GM23338 (cell line): Measurements from ENCODE around the gene IGF1. TPM values are rescaled to one million over a fixed set of nuclear protein-coding genes. Genes with fewer than 3 reads are reported as not detected.

Experiments used
- ATAC-seq: fragments of 200-7000 bp; cut with Tn5 transposase; 3 replicates; pipeline ENCODE4 v1.9.1; 2020
- DNase-seq: peaks from one replicate; pipeline ENCODE4 v3.0.0-alpha.2; 2015; ENCODE audit warnings: low spot score
- H2AFZ ChIP-seq: fragments of 200-600 bp; sonication (generic); 2 replicates; pipeline ENCODE4 v1.8.0; 2016; ENCODE audit warnings: antibody characterized with exemption, mild to moderate bottlenecking, moderate library complexity
- H3F3A ChIP-seq: fragments of 200-600 bp; sonication (generic); replicated peaks from 2 replicates; pipeline ENCODE4 v1.8.0; 2017; ENCODE audit warnings: antibody characterized with exemption, mixed run types, low read depth
- H3K27ac ChIP-seq: fragments of 200-600 bp; sonication (generic); 2 replicates; pipeline ENCODE4 v1.6.1; 2016; ENCODE audit warnings: low read depth
- H3K27me3 ChIP-seq: fragments of 200-600 bp; sonication (generic); 2 replicates; pipeline ENCODE4 v1.8.0; 2016; ENCODE audit warnings: mild to moderate bottlenecking, mixed run types, moderate library complexity; ENCODE audit not compliant: insufficient read depth
- H3K36me3 ChIP-seq: fragments of 200-600 bp; sonication (generic); 2 replicates; pipeline ENCODE4 v1.8.0; 2016; ENCODE audit warnings: mild to moderate bottlenecking; ENCODE audit not compliant: insufficient read depth
- H3K4me1 ChIP-seq: fragments of 200-600 bp; sonication (generic); 2 replicates; pipeline ENCODE4 v1.8.0; 2016; ENCODE audit warnings: mild to moderate bottlenecking, moderate library complexity; ENCODE audit not compliant: insufficient read depth
- H3K4me2 ChIP-seq: fragments of 200-600 bp; sonication (generic); 2 replicates; pipeline ENCODE4 v1.7.1; 2017; ENCODE audit warnings: mixed run types
- H3K4me3 ChIP-seq: fragments of 200-600 bp; sonication (generic); 2 replicates; pipeline ENCODE4 v1.6.1; 2016; ENCODE audit warnings: mixed run types
- H3K79me2 ChIP-seq: fragments of 200-600 bp; sonication (generic); replicated peaks from 2 replicates; pipeline ENCODE4 v1.8.0; 2017; ENCODE audit warnings: mild to moderate bottlenecking; ENCODE audit not compliant: insufficient read depth
- H3K9me2 ChIP-seq: fragments of 200-600 bp; sonication (generic); 2 replicates; pipeline ENCODE4 v1.8.0; 2017; ENCODE audit not compliant: insufficient read depth
- H4K20me1 ChIP-seq: fragments of 200-600 bp; sonication (generic); replicated peaks from 2 replicates; pipeline ENCODE4 v1.8.0; 2017; ENCODE audit warnings: mild to moderate bottlenecking; ENCODE audit not compliant: insufficient read depth
- H3K27ac Mint-ChIP-seq: 2 replicates; pipeline ENCODE4 v1.8.0; 2020; ENCODE audit warnings: inconsistent platforms, mild to moderate bottlenecking, moderate library complexity, mixed read lengths
- H3K27me3 Mint-ChIP-seq: 3 replicates; pipeline ENCODE4 v1.8.0; 2022; ENCODE audit warnings: low read depth, mild to moderate bottlenecking, moderate library complexity, mixed read lengths, inconsistent platforms; ENCODE audit not compliant: insufficient read depth, poor library complexity
- H3K36me3 Mint-ChIP-seq: 3 replicates; pipeline ENCODE4 v1.8.0; 2021; ENCODE audit warnings: low read depth, mild to moderate bottlenecking, inconsistent platforms, moderate library complexity, mixed read lengths
- H3K4me1 Mint-ChIP-seq: 3 replicates; pipeline ENCODE4 v1.8.0; 2020; ENCODE audit warnings: mild to moderate bottlenecking, inconsistent platforms, mixed read lengths
- H3K4me3 Mint-ChIP-seq: 3 replicates; pipeline ENCODE4 v1.8.0; 2021; ENCODE audit warnings: moderate library complexity, mild to moderate bottlenecking, inconsistent platforms, mixed read lengths
- H3K9me3 Mint-ChIP-seq: 3 replicates; pipeline ENCODE4 v1.8.0; 2020; ENCODE audit warnings: moderate library complexity, mild to moderate bottlenecking, inconsistent platforms, mixed read lengths
- CREB1 ChIP-seq: fragments of 250-450 bp; sonication (Bioruptor Pico); IDR thresholded peaks from 2 replicates; pipeline ENCODE4 v1.5.0; 2020; ENCODE audit warnings: low read depth, mild to moderate bottlenecking, moderate library complexity
- CTCF ChIP-seq, 2 experiments: fragments of 200-600 bp in 1 of 2; sonication (generic) in 1 of 2; conservative IDR thresholded peaks; 2 replicates each; pipeline versions ENCODE4 v1.5.1 to v1.6.1; 2016 to 2017; ENCODE audit warnings: antibody characterized with exemption in 2 of 2, low read depth in 2 of 2, mild to moderate bottlenecking in 2 of 2, moderate library complexity in 1 of 2
- EZH2 ChIP-seq: fragments of 200-600 bp; sonication (generic); IDR thresholded peaks from one replicate; pipeline ENCODE4 v1.8.0; 2017; ENCODE audit warnings: antibody characterized with exemption, mild to moderate bottlenecking, low read depth; ENCODE audit not compliant: unreplicated experiment
- EZH2phosphoT487 ChIP-seq: fragments of 200-600 bp; sonication (generic); IDR thresholded peaks from one replicate; pipeline ENCODE4 v1.8.1; 2018; ENCODE audit warnings: antibody characterized with exemption; ENCODE audit not compliant: unreplicated experiment
- JUNB ChIP-seq: IDR thresholded peaks from one replicate; pipeline ENCODE4 v1.6.1; 2016; ENCODE audit warnings: antibody characterized with exemption; ENCODE audit not compliant: unreplicated experiment
- NANOG ChIP-seq: IDR thresholded peaks from 2 replicates; pipeline ENCODE4 v1.6.1; 2016; ENCODE audit warnings: antibody characterized with exemption, borderline replicate concordance
- POLR2AphosphoS5 ChIP-seq: IDR thresholded peaks from 2 replicates; pipeline ENCODE4 v1.6.1; 2016; ENCODE audit warnings: antibody characterized with exemption, low read depth
- STAT1 ChIP-seq: IDR thresholded peaks from one replicate; pipeline ENCODE4 v1.6.1; 2016; ENCODE audit warnings: antibody characterized with exemption; ENCODE audit not compliant: unreplicated experiment
- ZNF331 ChIP-seq: fragments of 250-450 bp; sonication (Bioruptor Pico); IDR thresholded peaks from 2 replicates; pipeline ENCODE4 v1.5.0; 2020; ENCODE audit warnings: low read depth, mild to moderate bottlenecking, moderate library complexity
- ZNF462 ChIP-seq: fragments of 250-450 bp; sonication (Bioruptor Pico); IDR thresholded peaks from 2 replicates; pipeline ENCODE4 v1.5.0; 2020; ENCODE audit warnings: mild to moderate bottlenecking, moderate library complexity
- polyA plus RNA-seq: library from polyadenylated mRNA; unstranded; fragments of >200 nt; fragmentation: Nextera tagmentation; extraction: Ambion mirVana; gene quantifications from 2 replicates; pipeline ENCODE4 v1.2.1, GENCODE V29; 2016
- total RNA-seq: library from RNA; depleted of rRNA; stranded (reverse); fragments of >200 nt; shearing (Covaris generic); gene quantifications from 2 replicates; pipeline ENCODE4 v1.2.3, GENCODE V29; 2014
- TF ChIP-seq, protein P1 (sequence below): IDR thresholded peaks from 2 replicates; pipeline ENCODE4 v1.6.1; 2016; ENCODE audit warnings: antibody characterized with exemption

Gene IGF1
- total and polyA plus RNA-seq, 2 experiments from 2014 or later = 0.29 TPM; not detected in 1

DNA sequence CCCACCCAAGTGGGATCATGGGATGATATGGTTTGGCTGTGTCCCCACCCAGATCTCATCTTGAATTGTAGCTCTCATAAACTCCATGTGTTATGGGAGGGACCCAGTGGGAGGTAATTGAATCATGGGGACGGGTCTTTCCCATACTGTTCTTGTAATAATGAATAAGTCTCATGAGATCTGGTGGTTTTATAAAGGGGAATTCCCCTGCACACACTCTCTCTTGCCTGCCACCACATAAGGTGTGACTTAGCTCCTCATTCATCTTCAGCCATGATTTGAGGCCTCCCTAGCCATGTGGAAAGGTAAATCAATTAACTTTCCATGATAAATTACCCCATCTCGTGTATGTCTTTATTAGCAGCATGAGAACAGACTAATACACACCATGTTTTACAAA is 109.2 kb downstream of the IGF1 start (continued):
- TF ChIP-seq ZNF462 (CRISPR knock-in tag) (no peak), NANOG (no peak), EZH2phosphoT487 (no peak), EZH2 (no peak), JUNB (no peak)

- H3K27me3 Mint-ChIP-seq = peaks cover 5% of the 10 kb centered on the region
- ATAC-seq = no peak
- TF ChIP-seq EZH2phosphoT487 = no peak
- TF ChIP-seq CREB1 = no peak
- no peak for TF ChIP-seq EZH2
- no peak for TF ChIP-seq JUNB
- TF ChIP-seq ZNF331 (CRISPR knock-in tag) = no peak
- TF ChIP-seq STAT1 = no peak
- TF ChIP-seq, protein P1, sequence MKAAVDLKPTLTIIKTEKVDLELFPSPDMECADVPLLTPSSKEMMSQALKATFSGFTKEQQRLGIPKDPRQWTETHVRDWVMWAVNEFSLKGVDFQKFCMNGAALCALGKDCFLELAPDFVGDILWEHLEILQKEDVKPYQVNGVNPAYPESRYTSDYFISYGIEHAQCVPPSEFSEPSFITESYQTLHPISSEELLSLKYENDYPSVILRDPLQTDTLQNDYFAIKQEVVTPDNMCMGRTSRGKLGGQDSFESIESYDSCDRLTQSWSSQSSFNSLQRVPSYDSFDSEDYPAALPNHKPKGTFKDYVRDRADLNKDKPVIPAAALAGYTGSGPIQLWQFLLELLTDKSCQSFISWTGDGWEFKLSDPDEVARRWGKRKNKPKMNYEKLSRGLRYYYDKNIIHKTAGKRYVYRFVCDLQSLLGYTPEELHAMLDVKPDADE = no peak
- TF ChIP-seq CTCF (conservative IDR thresholded peaks at IDR 0.05; ENCODE audit: low read depth in 2 of 2) = no peak
- TF ChIP-seq POLR2AphosphoS5 = no peak
These were observed 110.5 kb downstream of the IGF1 start for GRCh38 chr12:102369876-102370275.

More at GRCh38 chr12:102369876-102370275, 110.5 kb downstream of the IGF1 start:
- no peak overlapping the region for H3K4me3 Mint-ChIP-seq
- H3F3A ChIP-seq = no peaks in the 10 kb centered on the region
- H3K79me2 ChIP-seq = no peaks in the 10 kb centered on the region
- no peak overlapping the region for H3K27ac Mint-ChIP-seq
- no peaks in the 10 kb centered on the region for H4K20me1 ChIP-seq
- H3K27me3 ChIP-seq = no peaks in the 10 kb centered on the region
- H3K9me2 ChIP-seq = 0 out of 2 replicates have a peak, but pooled peaks cover 11% of the 10 kb centered on the region
- no peak overlapping the region for H2AFZ ChIP-seq
- H3K9me3 Mint-ChIP-seq = peaks cover 42% of the 10 kb centered on the region
- no peak overlapping the region for H3K4me3 ChIP-seq
- H3K27ac ChIP-seq = no peak overlapping the region
- H3K4me2 ChIP-seq = no peak overlapping the region
- H3K4me1 ChIP-seq = no peaks in the 10 kb centered on the region
- no peaks in the 10 kb centered on the region for H3K4me1 Mint-ChIP-seq
- no peaks in the 10 kb centered on the region for H3K36me3 ChIP-seq
- peaks cover 13% of the 10 kb centered on the region; the same call in 2 of the 3 replicates for H3K36me3 Mint-ChIP-seq
- no peak for DNase-seq
